Measurements from ENCODE around the gene TC2N.
"Not testable (repeated sequence)": the region's sequence is repeated elsewhere in the genome, so short reads cannot be mapped to it uniquely, and the experiment has no call there.

Gene TC2N

DNA sequence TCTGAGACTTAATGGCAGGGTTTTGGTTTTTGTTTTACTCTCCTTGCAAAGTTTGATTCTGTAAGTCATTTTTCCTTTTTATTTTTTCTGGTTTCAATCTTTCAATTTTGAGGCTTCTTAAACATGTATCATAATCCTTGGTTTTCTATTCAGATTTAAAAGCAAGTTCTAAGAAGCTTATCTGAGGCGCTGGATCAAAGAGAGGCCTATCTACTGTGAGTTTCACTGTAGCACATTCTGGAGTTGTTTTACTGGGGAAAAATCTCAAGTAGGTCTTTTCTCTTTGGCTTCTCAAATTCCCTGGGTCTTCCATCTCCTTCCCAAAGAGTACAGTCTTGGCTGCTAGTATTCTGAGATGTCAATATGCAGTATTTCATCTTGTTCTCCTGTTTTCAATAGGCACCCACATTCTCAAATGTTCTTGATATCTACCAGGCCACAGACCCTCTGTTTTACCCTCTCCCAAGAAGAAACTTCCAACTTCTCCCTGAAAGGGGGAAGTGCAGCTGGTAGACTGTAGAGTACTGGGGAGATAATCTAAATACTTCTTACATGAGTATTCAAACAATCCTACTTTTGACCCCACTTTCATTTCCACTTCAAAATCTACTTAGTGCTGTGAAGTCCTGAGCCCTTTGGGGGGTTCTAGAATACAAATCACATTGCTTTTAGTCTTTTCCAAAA lies 124.6 kb downstream of the TC2N start:
- no peak for DNase-seq
- in situ Hi-C loops (cut with MboI; ENCODE audit: low pct_unique_long_range_greater_than_20kb, low sequenced_read_pairs), result no loop called here

DNA sequence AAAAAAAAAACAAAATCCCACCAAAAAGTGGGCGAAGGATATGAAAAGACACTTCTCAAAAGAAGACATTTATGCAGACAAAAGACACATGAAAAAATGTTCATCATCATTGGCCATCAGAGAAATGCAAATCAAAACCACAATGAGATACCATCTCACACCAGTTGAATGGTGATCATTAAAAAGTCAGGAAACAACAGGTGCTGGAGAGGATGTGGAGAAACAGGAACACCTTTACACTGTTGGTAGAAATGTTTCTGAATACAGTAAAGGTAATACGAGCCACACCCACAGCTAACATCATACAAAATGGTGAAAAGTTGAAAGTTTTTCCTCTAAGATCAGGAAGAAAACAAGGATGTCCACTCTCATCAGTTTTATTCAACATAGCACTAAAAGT lies 127.5 kb downstream of the TC2N start:
- DNase-seq; in situ Hi-C loops (cut with MboI; ENCODE audit: low pct_unique_long_range_greater_than_20kb, low sequenced_read_pairs): not testable (repeated sequence)

DNA sequence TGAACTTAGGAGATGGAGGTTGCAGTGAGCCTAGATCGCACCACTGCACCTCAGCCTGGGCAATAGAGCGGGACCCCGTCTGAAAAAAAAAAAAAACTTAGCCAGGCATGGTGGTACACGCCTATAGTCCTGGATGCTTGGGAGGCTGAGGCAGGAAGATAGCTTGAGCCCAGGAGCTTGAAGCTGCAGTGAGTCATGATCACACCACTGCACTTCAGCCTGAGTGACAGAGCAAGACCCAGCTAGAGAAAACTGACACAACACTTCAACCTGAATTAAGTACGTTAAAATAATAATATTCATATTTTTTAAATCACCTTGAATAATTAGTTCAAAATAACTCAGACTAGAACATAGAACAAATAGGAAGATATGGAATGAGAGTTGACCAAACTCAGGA lies 129.7 kb downstream of the TC2N start:
- in situ Hi-C loops (cut with MboI; ENCODE audit: low pct_unique_long_range_greater_than_20kb, low sequenced_read_pairs), result no loop called here
- DNase-seq, result no peak

DNA sequence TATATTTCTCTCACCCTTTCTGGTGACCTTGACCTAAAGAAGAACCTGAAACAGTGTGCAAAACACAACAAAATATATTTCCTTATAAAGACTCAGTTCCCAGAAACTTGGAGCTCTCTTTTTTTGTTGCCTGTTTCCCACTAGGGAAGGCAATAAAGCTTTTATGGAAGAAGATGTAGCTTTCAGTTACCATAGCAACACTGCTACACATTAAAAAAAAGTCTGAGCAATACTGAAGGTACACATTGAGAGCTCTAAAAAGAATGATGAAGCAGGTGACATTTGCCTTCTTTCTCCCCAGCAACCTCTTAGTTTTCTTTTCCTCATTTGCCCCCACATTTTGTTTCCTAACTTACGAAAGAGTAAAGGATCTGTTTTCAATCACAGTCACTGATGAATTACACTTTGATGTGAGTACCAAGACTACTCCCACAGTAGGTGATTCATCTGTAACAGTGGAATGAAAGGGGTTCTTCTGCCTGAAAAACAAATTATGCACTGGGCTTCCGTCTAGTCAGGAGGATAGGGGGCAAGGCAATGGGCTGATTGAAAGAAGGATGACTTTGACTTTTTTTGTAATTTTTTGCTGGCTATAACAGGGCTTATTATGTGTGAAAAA lies 134.4 kb downstream of the TC2N start:
- in situ Hi-C loops (cut with MboI; ENCODE audit: low pct_unique_long_range_greater_than_20kb, low sequenced_read_pairs), result no loop called here
- DNase-seq, result no peak

DNA sequence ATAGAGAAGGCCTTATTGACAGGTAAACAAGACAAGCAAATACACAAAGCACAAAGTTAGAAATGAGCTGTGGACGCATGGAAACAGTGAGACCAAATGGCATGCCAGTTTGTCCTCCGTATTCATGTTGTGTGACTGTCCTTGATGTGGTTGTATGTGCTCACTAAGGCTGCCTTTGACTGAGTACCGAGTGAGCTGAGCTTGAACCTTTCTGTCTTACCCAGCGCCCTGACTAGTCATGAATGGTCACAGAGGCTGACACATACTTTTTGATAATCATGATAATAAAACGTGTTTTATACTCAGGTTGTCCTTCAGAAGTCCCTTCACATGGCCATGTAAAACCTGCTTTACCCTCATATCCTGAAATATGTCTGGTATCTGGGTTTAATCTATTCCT lies 134.9 kb downstream of the TC2N start:
- DNase-seq, result no peak
- in situ Hi-C loops (cut with MboI; ENCODE audit: low pct_unique_long_range_greater_than_20kb, low sequenced_read_pairs), result no loop called here

DNA sequence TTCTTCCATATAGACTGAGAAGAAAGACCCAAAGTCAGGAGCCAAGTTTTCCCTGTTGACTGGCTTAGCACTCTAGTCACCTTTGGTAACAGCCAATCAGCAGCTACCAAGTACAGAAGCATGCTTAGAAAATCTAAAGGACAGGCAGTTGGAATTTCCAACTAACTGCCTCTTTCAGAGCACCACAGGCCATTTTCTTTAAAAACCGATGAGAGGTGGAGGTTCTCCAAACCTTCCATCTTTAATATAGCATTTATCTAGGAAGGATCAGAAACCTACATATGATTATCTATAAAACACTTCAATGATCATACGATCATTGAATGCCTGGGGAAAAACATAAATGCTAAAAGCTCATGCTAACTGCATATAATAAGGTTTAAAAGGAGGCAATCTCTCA lies 135.3 kb downstream of the TC2N start, which contains the start of gene CATSPERB:
CATSPERB (minus strand) TSS at position 101 of the 400 bp plus-strand sequence. CDS start 2,607 bp downstream, outside the sequence.
- no peak for DNase-seq
- in situ Hi-C loops (cut with MboI; ENCODE audit: low pct_unique_long_range_greater_than_20kb, low sequenced_read_pairs), result no loop called here

DNA sequence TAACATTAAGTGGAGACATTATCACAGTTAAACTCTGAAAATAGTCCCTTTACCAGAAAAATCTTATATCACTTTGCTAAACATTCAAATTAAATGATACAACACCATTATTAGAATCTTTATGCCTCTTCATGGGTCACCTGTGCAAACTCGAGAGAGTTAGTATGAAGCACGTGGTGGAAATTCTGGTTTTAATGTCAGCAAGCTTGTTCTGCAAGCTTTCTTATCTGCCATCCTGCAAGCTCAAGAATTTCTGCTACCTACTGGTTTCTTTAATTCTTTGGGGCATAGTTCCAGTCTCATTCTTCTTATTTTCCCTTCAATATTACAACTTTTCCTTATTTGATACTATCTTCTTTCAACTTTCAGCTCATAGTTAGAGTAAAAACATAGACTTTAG lies 136.3 kb downstream of the TC2N start:
- in situ Hi-C loops (cut with MboI; ENCODE audit: low pct_unique_long_range_greater_than_20kb, low sequenced_read_pairs), result no loop called here
- no peak for DNase-seq

DNA sequence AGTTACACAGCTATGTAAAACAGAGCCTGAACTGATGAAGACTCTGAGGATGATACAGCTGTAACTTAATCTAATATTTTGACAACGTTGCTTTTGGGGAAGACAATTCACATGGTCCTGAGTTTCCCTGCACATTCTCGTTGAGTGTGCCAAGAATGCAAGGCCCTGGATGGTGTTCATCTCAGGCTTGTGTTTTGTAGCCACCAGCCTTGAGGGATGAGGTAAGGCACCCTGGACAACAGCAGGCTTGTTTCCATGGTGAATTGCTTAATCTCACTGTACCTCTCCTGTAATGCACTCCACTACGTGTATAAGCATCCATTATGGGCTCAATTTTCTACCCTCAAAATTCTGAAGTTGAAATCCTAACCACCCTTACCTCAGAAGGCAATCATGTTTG lies 137.6 kb downstream of the TC2N start:
- in situ Hi-C loops (cut with MboI; ENCODE audit: low pct_unique_long_range_greater_than_20kb, low sequenced_read_pairs), result no loop called here
- DNase-seq, result no peak

Data from KBM-7 (cell line).